ENCODE results near the gene RBM12.
A peak's percentile ranks its signal among the peaks of the same experiment; 100 is the strongest.
"Not testable (repeated sequence)": the region's sequence is repeated elsewhere in the genome, so short reads cannot be mapped to it uniquely, and the experiment has no call there.

Gene RBM12, protein sequence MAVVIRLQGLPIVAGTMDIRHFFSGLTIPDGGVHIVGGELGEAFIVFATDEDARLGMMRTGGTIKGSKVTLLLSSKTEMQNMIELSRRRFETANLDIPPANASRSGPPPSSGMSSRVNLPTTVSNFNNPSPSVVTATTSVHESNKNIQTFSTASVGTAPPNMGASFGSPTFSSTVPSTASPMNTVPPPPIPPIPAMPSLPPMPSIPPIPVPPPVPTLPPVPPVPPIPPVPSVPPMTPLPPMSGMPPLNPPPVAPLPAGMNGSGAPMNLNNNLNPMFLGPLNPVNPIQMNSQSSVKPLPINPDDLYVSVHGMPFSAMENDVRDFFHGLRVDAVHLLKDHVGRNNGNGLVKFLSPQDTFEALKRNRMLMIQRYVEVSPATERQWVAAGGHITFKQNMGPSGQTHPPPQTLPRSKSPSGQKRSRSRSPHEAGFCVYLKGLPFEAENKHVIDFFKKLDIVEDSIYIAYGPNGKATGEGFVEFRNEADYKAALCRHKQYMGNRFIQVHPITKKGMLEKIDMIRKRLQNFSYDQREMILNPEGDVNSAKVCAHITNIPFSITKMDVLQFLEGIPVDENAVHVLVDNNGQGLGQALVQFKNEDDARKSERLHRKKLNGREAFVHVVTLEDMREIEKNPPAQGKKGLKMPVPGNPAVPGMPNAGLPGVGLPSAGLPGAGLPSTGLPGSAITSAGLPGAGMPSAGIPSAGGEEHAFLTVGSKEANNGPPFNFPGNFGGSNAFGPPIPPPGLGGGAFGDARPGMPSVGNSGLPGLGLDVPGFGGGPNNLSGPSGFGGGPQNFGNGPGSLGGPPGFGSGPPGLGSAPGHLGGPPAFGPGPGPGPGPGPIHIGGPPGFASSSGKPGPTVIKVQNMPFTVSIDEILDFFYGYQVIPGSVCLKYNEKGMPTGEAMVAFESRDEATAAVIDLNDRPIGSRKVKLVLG

DNA sequence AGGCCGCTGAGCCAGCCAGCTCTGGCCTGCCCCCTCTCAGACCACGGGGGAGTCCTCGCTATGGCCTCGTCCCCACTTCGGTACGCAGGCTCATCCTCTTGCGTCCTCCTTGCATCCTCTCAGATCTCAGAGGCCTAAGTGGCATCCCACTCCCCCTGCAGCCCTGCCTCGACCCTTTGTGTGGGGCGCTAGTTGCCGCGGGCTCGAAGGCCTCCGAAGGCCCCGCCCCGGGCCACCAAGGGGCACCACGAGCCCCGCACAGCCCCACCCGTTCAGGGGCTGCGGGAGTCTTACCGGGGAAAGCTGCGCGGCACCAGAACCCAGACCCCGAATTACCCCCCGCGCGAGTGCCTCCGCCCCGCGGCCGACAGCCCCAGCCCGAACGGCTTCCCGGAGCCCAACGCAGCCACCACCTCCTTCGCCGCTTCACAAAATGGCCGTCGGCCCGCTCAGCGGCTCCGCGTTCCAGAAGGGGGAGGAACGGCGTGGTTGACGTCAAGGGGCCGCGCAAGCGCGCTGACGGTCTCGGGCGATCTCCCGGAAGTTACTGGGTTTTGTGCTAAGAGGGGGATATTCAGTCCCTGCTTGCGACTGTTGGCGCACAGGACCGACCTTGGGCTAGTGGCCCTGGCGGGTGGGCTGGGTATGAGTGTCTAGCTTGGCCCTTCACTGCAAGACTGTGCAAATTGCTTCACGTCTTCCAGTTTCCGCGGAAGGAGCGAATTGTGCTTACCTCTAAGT lies at the start of gene RBM12, which contains the start of gene CPNE1:
Gene RBM12, minus strand, starts transcription at position 435 of the 741 bp plus-strand sequence. CDS start 9,578 bp downstream, outside the sequence.
Gene CPNE1, minus strand, starts transcription at position 435 of the 741 bp plus-strand sequence. CDS start 31,977 bp downstream, outside the sequence.
- DNase-seq (ENCODE audit: low read depth): peak; percentile 94
- TF ChIP-seq, protein P1, sequence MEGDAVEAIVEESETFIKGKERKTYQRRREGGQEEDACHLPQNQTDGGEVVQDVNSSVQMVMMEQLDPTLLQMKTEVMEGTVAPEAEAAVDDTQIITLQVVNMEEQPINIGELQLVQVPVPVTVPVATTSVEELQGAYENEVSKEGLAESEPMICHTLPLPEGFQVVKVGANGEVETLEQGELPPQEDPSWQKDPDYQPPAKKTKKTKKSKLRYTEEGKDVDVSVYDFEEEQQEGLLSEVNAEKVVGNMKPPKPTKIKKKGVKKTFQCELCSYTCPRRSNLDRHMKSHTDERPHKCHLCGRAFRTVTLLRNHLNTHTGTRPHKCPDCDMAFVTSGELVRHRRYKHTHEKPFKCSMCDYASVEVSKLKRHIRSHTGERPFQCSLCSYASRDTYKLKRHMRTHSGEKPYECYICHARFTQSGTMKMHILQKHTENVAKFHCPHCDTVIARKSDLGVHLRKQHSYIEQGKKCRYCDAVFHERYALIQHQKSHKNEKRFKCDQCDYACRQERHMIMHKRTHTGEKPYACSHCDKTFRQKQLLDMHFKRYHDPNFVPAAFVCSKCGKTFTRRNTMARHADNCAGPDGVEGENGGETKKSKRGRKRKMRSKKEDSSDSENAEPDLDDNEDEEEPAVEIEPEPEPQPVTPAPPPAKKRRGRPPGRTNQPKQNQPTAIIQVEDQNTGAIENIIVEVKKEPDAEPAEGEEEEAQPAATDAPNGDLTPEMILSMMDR (conservative IDR thresholded peaks at IDR 0.05; ENCODE audit: low read depth, low read length): no peak

DNA sequence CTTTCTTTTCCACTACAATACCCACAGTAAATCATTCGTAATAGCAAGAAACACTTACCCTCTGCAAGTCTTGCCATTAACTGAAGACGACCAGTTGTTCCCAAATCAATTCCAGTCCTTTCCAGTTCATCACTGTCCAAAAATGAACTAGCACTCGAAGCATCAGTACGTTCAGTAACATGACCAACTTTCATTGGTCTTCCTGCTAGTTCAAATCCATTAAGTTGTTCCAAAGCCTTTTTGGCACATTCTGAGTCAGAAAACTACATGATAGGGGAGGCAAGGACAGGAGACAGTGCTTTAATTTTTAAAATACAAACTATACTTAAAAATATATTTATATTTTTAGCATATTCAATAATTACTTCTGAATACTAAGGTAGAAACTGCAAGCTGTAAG lies 49.4 kb upstream of the RBM12 start:
- DNase-seq (ENCODE audit: low read depth): no peak
- TF ChIP-seq, protein P1 (conservative IDR thresholded peaks at IDR 0.05; ENCODE audit: low read depth, low read length): no peak

More for the DNA sequence above, at the start of gene RBM12, which contains the start of gene CPNE1:
- peak within 1 kb of the TSS; percentile 77 for H3K4me3 ChIP-seq (ENCODE audit: low read depth, low read length)

DNA sequence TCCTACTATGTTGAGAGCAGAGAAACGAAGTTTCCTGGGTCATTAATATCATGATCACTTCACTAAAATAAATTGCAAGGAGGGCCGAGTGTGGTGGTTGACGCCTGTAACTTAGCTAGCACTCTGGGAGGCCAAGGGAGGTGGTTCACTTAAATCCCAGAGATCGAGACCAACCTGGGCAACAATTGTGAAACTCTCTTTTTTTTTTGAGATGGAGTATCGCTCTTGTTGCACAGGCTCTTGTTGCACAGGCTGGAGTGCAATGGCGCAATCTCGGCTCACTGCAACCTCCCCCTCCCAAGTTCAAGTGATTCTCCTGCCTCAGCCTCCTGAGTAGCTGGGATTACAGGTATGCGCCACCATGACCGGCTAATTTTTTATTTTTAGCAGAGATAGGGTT lies 48.4 kb upstream of the RBM12 start:
- DNase-seq (ENCODE audit: low read depth); H3K4me3 ChIP-seq (ENCODE audit: low read depth, low read length): not testable (repeated sequence)

More for the DNA sequence above, 49.4 kb upstream of the RBM12 start:
- H3K4me3 ChIP-seq (ENCODE audit: low read depth, low read length): no peak overlapping the region

DNA sequence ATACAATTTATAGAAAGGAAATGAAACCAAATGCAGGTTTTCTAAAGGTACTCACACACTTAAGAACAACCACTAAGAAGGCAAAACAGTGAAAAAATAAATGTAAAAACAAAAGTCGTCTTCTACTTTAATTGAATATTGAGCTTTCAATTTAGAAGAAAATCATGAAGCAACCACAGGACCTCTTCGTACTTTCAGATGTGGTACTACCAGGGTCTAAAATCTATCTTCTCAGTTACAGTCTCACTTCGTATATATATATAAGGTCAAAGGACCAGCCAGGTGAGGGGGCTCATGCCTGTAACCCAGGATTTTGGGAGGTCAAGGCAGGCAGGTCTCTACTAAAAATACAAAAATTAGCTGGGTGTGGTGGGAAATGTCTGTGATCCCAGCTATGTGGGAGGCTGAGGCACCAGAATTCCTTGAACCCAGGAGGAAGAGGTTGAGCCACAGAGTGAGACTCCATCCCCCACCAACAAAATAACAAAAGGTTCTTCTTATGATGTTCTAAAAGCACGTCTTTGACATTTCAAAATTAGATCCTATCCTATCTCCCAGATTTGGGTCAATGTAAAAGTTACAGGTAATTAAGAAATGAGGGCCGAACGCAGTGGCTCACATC lies 47.0 kb upstream of the RBM12 start:
- no peak overlapping the region for H3K4me3 ChIP-seq (ENCODE audit: low read depth, low read length)
- TF ChIP-seq, protein P1 (conservative IDR thresholded peaks at IDR 0.05; ENCODE audit: low read depth, low read length): no peak
- DNase-seq (ENCODE audit: low read depth): no peak

DNA sequence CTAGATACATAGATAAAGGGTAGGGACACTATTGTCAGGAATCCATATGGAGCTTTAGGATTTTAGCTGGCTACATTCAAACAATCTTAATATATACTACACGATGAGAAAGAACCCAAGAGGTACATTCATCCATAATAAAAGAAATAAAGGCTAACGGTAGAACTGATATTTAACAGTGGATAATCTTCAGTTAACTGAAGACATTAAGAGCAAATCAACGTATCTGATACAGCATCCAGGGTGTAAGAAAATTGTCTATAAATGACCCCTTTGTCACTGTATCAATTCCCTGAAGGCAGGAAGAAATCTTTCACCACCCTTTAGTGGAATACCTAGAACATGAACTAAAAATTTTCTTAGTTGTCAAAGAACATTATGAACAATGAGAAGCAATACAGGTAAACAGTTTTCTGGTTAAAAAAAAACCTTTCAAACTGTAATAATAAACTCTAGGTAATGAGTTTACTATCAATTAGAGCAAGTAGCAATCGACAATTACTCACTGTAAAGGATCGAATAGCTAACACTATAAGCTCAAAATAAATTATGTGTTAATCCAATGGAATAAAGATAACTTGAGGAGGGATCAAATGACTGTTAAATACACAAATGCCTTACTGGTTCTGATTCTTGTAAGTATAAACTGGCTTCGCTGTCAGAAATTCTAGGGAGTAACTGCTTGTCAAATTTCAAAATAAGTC lies 46.3 kb upstream of the RBM12 start:
- no peak overlapping the region for H3K4me3 ChIP-seq (ENCODE audit: low read depth, low read length)
- DNase-seq (ENCODE audit: low read depth): no peak
- TF ChIP-seq, protein P1 (conservative IDR thresholded peaks at IDR 0.05; ENCODE audit: low read depth, low read length): no peak

DNA sequence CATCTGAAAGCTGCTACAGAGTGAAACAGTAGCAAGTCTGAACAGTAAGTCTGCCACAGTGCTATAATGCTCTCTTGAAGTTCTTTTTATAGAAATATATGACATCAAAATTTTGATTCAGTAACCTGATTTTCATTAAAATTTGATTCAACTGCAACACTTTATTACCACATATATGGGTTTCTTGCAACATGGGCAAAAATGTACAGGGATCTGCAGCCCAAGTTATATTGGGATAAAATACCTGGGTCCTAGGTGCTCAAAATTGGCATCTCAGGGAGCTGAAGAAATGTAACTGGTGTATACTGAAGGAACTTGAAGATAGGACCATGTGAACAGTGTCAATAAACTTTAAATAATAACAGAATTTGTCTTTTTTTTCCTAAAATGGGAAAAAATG lies 45.3 kb upstream of the RBM12 start:
- no peak for DNase-seq (ENCODE audit: low read depth)
- H3K4me3 ChIP-seq (ENCODE audit: low read depth, low read length): no peak overlapping the region
- TF ChIP-seq, protein P1 (conservative IDR thresholded peaks at IDR 0.05; ENCODE audit: low read depth, low read length): no peak
